Caco-2 (cell line): ENCODE results near the gene YAP1. TPM values are rescaled to one million over a fixed set of nuclear protein-coding genes. Genes with fewer than 3 reads are reported as not detected.

Experiments
- BruUV-seq: library from RNA; stranded (reverse); fragments of 400-500 nt; replicated peaks from 2 replicates; lab custom pipeline; 2021; lab: Mats Ljungman, UMichigan
- CTCF ChIA-PET: fragments of 300-600 bp; sonication (Branson Sonifier 250); formaldehyde crosslinking; loops from one replicate; lab custom pipeline; 2022; ENCODE audit warnings: antibody characterized with exemption; lab: Charles Lee
- POLR2A ChIA-PET: fragments of 300-600 bp; sonication (Branson Sonifier 250); formaldehyde crosslinking; loops from one replicate; lab custom pipeline; 2022; ENCODE audit warnings: antibody characterized with exemption; lab: Charles Lee
- DNase-seq, 2 experiments: peaks; one replicate each; pipeline versions ENCODE4 v3.0.0 to v3.0.0-alpha.2; 2020 to 2022
- H3K27me3 ChIP-seq: replicated peaks from 2 replicates; pipeline ENCODE4 v1.6.0; 2011; ENCODE audit warnings: low read length; ENCODE audit not compliant: control insufficient read depth, insufficient read depth
- H3K36me3 ChIP-seq: 2 replicates; pipeline ENCODE4 v1.5.1; 2011; ENCODE audit warnings: low read length; ENCODE audit not compliant: control insufficient read depth, insufficient read depth
- H3K4me1 ChIP-seq: fragments of 250-450 bp; sonication (Bioruptor Pico); 2 replicates; pipeline ENCODE4 v1.5.1; 2020; ENCODE audit warnings: mild to moderate bottlenecking
- H3K4me3 ChIP-seq: 2 replicates; pipeline ENCODE4 v1.5.1; 2011; ENCODE audit warnings: low read depth, mild to moderate bottlenecking, control low read depth, low read length
- H3K9me3 ChIP-seq: fragments of 250-450 bp; sonication (Bioruptor Pico); 2 replicates; pipeline ENCODE4 v1.5.1; 2020; ENCODE audit warnings: mild to moderate bottlenecking, moderate library complexity
- H3K27ac Mint-ChIP-seq: one replicate; pipeline ENCODE4 v1.8.0; 2022; ENCODE audit warnings: mixed read lengths; ENCODE audit not compliant: unreplicated experiment
- H3K27me3 Mint-ChIP-seq: one replicate; pipeline ENCODE4 v1.8.0; 2022; ENCODE audit warnings: mixed read lengths; ENCODE audit not compliant: insufficient read depth, unreplicated experiment
- H3K36me3 Mint-ChIP-seq: one replicate; pipeline ENCODE4 v1.8.0; 2022; ENCODE audit warnings: mild to moderate bottlenecking, mixed read lengths; ENCODE audit not compliant: insufficient read depth, unreplicated experiment
- H3K4me1 Mint-ChIP-seq: one replicate; pipeline ENCODE4 v1.8.0; 2022; ENCODE audit warnings: low read depth, mixed read lengths; ENCODE audit not compliant: unreplicated experiment
- H3K4me3 Mint-ChIP-seq: one replicate; pipeline ENCODE4 v1.8.0; 2022; ENCODE audit warnings: mild to moderate bottlenecking, moderate library complexity, mixed read lengths; ENCODE audit not compliant: unreplicated experiment
- H3K9me3 Mint-ChIP-seq: one replicate; pipeline ENCODE4 v1.8.0; 2022; ENCODE audit warnings: mixed read lengths; ENCODE audit not compliant: unreplicated experiment
- intact Hi-C: fragments of 100-400 bp; cut with micrococcal nuclease; formaldehyde crosslinking; loops from one replicate; pipeline ENCODE4 v1.10.0; 2022; ENCODE audit not compliant: unreplicated experiment
- total RNA-seq: library from RNA; stranded (reverse); gene quantifications from 2 replicates; pipeline ENCODE4 v1.2.3, GENCODE V29; 2022
- TF ChIP-seq, protein P1 (sequence below), 2 experiments: fragments of 200-600 bp in 1 of 2; IDR thresholded peaks; 1 replicate in 1 of 2; 2 replicates in 1 of 2; pipeline versions ENCODE4 v1.5.1 to v1.8.0; 2011 to 2022; ENCODE audit warnings: antibody characterized with exemption in 1 of 2, control low read depth in 1 of 2, inconsistent platforms in 1 of 2, low read depth in 1 of 2, low read length in 1 of 2, mild to moderate bottlenecking in 1 of 2, moderate library complexity in 1 of 2; ENCODE audit not compliant: insufficient read depth in 1 of 2, severe bottlenecking in 1 of 2, unreplicated experiment in 1 of 2

Gene YAP1
- total RNA-seq, 1 experiment from 2014 or later = 207 TPM

- H3K36me3 Mint-ChIP-seq = peaks cover 65% of the 10 kb centered on the region
- peaks cover 74% of the 10 kb centered on the region for H3K4me1 ChIP-seq
- H3K9me3 ChIP-seq = no peaks in the 10 kb centered on the region
- CTCF ChIA-PET = interaction anchor here (0.6 kb wide), 3 partner anchors 10 to 82 kb away, joined by 3 read pairs; no protein-coding TSS in a partner anchor
- POLR2A ChIA-PET = interaction anchor here (0.6 to 0.9 kb wide), 2 partner anchors 15 to 69 kb away, joined by 5 to 6 read pairs; no protein-coding TSS in a partner anchor
- H3K36me3 ChIP-seq = no peaks in the 10 kb centered on the region
- H3K4me3 Mint-ChIP-seq = peak overlapping the region; percentile 64
- no peaks in the 10 kb centered on the region for H3K27me3 Mint-ChIP-seq
- TF ChIP-seq, protein P1, sequence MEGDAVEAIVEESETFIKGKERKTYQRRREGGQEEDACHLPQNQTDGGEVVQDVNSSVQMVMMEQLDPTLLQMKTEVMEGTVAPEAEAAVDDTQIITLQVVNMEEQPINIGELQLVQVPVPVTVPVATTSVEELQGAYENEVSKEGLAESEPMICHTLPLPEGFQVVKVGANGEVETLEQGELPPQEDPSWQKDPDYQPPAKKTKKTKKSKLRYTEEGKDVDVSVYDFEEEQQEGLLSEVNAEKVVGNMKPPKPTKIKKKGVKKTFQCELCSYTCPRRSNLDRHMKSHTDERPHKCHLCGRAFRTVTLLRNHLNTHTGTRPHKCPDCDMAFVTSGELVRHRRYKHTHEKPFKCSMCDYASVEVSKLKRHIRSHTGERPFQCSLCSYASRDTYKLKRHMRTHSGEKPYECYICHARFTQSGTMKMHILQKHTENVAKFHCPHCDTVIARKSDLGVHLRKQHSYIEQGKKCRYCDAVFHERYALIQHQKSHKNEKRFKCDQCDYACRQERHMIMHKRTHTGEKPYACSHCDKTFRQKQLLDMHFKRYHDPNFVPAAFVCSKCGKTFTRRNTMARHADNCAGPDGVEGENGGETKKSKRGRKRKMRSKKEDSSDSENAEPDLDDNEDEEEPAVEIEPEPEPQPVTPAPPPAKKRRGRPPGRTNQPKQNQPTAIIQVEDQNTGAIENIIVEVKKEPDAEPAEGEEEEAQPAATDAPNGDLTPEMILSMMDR (IDR thresholded peaks at IDR 0.05; ENCODE audit: insufficient read depth in 1 of 2, low read depth in 1 of 2, low read length in 1 of 2, severe bottlenecking in 1 of 2, unreplicated experiment in 1 of 2) = no peak
- no peaks in the 10 kb centered on the region for H3K9me3 Mint-ChIP-seq
- peaks cover 49% of the 10 kb centered on the region for H3K4me1 Mint-ChIP-seq
- no peaks in the 10 kb centered on the region for H3K27me3 ChIP-seq
- intact Hi-C loops = no loop called here
- peak; percentile 71 to 77 for DNase-seq
- H3K4me3 ChIP-seq = no peak overlapping the region
- BruUV-seq = no TSS peak
- peak overlapping the region; percentile 54 for H3K27ac Mint-ChIP-seq
These were observed 76.4 kb downstream of the YAP1 start for GRCh38 chr11:102186551-102187191.

DNA sequence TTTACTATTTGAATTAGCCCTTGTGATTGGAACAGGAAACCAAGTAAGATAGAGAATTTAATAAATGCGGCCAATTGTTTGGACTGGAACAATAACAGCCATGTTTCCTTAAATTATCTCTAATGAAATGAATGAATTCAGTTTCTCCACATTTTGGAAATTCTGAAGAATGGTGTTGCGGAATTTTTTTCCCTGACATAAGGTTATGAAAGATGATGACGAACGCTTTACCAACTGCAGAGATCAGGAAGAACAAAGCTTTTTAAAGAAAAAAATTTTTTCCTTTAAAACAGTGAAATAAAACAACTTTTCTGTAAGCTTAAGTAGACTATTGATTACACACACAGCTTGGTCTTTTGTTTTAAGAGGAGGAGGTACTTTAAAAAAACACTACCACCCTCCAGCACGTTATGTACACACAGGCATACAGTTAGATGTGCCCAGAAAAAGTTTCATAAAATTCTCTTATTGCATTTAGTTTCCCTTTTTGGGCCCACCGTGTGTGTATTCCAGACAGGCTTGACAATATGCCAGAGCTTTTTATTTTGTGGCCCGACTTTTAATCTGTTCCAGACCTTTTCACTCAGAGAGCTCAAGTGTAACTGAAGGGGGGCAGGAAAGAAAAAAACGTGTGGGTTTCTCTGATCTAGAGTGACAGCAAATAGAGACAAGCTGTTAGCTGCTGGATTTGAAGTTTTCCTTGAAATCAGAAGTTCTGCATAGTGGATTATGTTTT lies 77.3 kb downstream of the YAP1 start:
- peaks cover 58% of the 10 kb centered on the region for H3K4me1 Mint-ChIP-seq

GRCh38 chr11:102188488-102188887 lies 78.2 kb downstream of the YAP1 start:
- ChIA-PET POLR2A (no interaction called here), CTCF (no interaction called here)
- Mint-ChIP-seq H3K4me3 (no peak overlapping the region), H3K27me3 (no peaks in the 10 kb centered on the region), H3K4me1 (peaks cover 54% of the 10 kb centered on the region), H3K27ac (no peak overlapping the region), H3K9me3 (no peaks in the 10 kb centered on the region), H3K36me3 (peaks cover 62% of the 10 kb centered on the region)
- DNase-seq = no peak
- H3K36me3 ChIP-seq = no peaks in the 10 kb centered on the region
- H3K4me1 ChIP-seq = peaks cover 90% of the 10 kb centered on the region
- TF ChIP-seq, protein P1 (IDR thresholded peaks at IDR 0.05; ENCODE audit: insufficient read depth in 1 of 2, low read depth in 1 of 2, low read length in 1 of 2, severe bottlenecking in 1 of 2, unreplicated experiment in 1 of 2) = no peak
- no peaks in the 10 kb centered on the region for H3K27me3 ChIP-seq
- no TSS peak for BruUV-seq
- H3K9me3 ChIP-seq = no peaks in the 10 kb centered on the region
- no peak overlapping the region for H3K4me3 ChIP-seq
- intact Hi-C loops = no loop called here

More for the DNA sequence above, 77.3 kb downstream of the YAP1 start:
- H3K36me3 ChIP-seq = no peaks in the 10 kb centered on the region
- H3K4me3 ChIP-seq = no peak overlapping the region
- intact Hi-C loops = no loop called here
- H3K9me3 ChIP-seq = no peaks in the 10 kb centered on the region
- H3K4me3 Mint-ChIP-seq = peak overlapping the region; percentile 64
- BruUV-seq = no TSS peak
- TF ChIP-seq, protein P1 (IDR thresholded peaks at IDR 0.05; ENCODE audit: insufficient read depth in 1 of 2, low read depth in 1 of 2, low read length in 1 of 2, severe bottlenecking in 1 of 2, unreplicated experiment in 1 of 2) = no peak
- peaks cover 83% of the 10 kb centered on the region for H3K4me1 ChIP-seq
- ChIA-PET CTCF (interaction anchor here (0.6 kb wide), 3 partner anchors 16 to 81 kb away, joined by 3 read pairs; no protein-coding TSS in a partner anchor), POLR2A (interaction anchor here (0.9 kb wide), 1 partner anchor 16 kb away, joined by 5 read pairs; no protein-coding TSS in a partner anchor)
- H3K27me3 ChIP-seq = no peaks in the 10 kb centered on the region
- DNase-seq = no peak
- H3K36me3 Mint-ChIP-seq = peaks cover 65% of the 10 kb centered on the region
- no peaks in the 10 kb centered on the region for H3K27me3 Mint-ChIP-seq
- H3K9me3 Mint-ChIP-seq = no peaks in the 10 kb centered on the region
- H3K27ac Mint-ChIP-seq = peak overlapping the region; percentile 54
